GM12878 (cell line): ENCODE measurements around the gene ADGRV1. TPM values are rescaled to one million over a fixed set of nuclear protein-coding genes. Genes with fewer than 3 reads are reported as not detected.

Experiments
- ATAC-seq: fragments of 200-7000 bp; cut with Tn5 transposase; 3 replicates; pipeline ENCODE4 v1.9.1; 2020; ENCODE audit warnings: mild to moderate bottlenecking, moderate library complexity
- BruUV-seq: library from RNA; stranded (reverse); fragments of 400-500 nt; replicated peaks from 2 replicates; lab custom pipeline; 2021; lab: Mats Ljungman, UMichigan
- CTCF ChIA-PET: fragments of 300-600 bp; sonication (Branson Sonifier 250); formaldehyde crosslinking; extraction: SDS; loops from one replicate; lab custom pipeline; 2021; ENCODE audit warnings: inconsistent platforms; lab: Yijun Ruan, JAX
- POLR2A ChIA-PET: fragments of 350-600 bp; formaldehyde crosslinking; extraction: SDS; loops from one replicate; lab custom pipeline; 2021; ENCODE audit warnings: inconsistent platforms; lab: Charles Lee
- RAD21 ChIA-PET: fragments of 300-600 bp; sonication (Branson Sonifier 250); formaldehyde crosslinking; loops from one replicate; lab custom pipeline; 2023; ENCODE audit warnings: antibody characterized with exemption; ENCODE audit not compliant: unreplicated experiment; lab: Charles Lee
- SMC1A ChIA-PET: fragments of 300-600 bp; sonication (Branson Sonifier 250); formaldehyde crosslinking; loops from one replicate; lab custom pipeline; 2023; ENCODE audit not compliant: unreplicated experiment, uncharacterized antibody; lab: Charles Lee
- DNase-seq: peaks from one replicate; pipeline ENCODE4 v3.0.0-alpha.2; 2011; ENCODE audit warnings: low read depth, low spot score
- FAIRE-seq: peaks from 3 replicates; lab custom pipeline; 2011; peaks lifted over from hg19 to GRCh38; lab: Jason Lieb, UNC
- H2AFZ ChIP-seq: 2 replicates; pipeline ENCODE4 v1.6.0; 2011; ENCODE audit warnings: low read depth, low read length, control low read depth; ENCODE audit not compliant: control insufficient read depth
- H3K27ac ChIP-seq: 2 replicates; pipeline ENCODE4 v1.5.1; 2011; ENCODE audit warnings: control low read depth; ENCODE audit not compliant: control insufficient read depth, insufficient read depth
- H3K27me3 ChIP-seq, 2 experiments: replicated peaks in 1 of 2; 2 replicates each; pipeline versions ENCODE4 v1.6.0 to v1.6.1; 2011; ENCODE audit warnings: low read length in 1 of 2; ENCODE audit not compliant: control insufficient read depth in 2 of 2, insufficient read depth in 2 of 2
- H3K36me3 ChIP-seq, 2 experiments: 2 replicates each; pipeline ENCODE4 v1.5.1; 2011; ENCODE audit warnings: low read length in 1 of 2; ENCODE audit not compliant: control insufficient read depth in 2 of 2, insufficient read depth in 2 of 2
- H3K4me1 ChIP-seq: 2 replicates; pipeline ENCODE4 v1.6.1; 2011; ENCODE audit warnings: mild to moderate bottlenecking, low read length, moderate library complexity, mixed read lengths; ENCODE audit not compliant: control insufficient read depth, insufficient read depth
- H3K4me2 ChIP-seq: 2 replicates; pipeline ENCODE4 v1.6.0; 2011; ENCODE audit warnings: control low read depth; ENCODE audit not compliant: control insufficient read depth, insufficient read depth
- H3K4me3 ChIP-seq: fragments of 200-600 bp; sonication (generic); 2 replicates; pipeline ENCODE4 v1.5.1; 2016
- H3K79me2 ChIP-seq: 2 replicates; pipeline ENCODE4 v1.6.0; 2011; ENCODE audit warnings: low read length; ENCODE audit not compliant: control insufficient read depth, insufficient read depth
- H3K9ac ChIP-seq: 2 replicates; pipeline ENCODE4 v1.8.0; 2011; ENCODE audit warnings: low read length, control low read depth, mixed read lengths; ENCODE audit not compliant: control insufficient read depth, insufficient read depth
- H3K9me3 ChIP-seq: replicated peaks from 3 replicates; pipeline ENCODE4 v1.5.1; 2011; ENCODE audit warnings: mild to moderate bottlenecking, low read length; ENCODE audit not compliant: control insufficient read depth, insufficient read depth
- H4K20me1 ChIP-seq: 2 replicates; pipeline ENCODE4 v1.6.0; 2011; ENCODE audit not compliant: control insufficient read depth, insufficient read depth
- BCLAF1 ChIP-seq: fragments of 450-650 bp; IDR thresholded peaks from 2 replicates; pipeline ENCODE4 v1.6.1; 2017; ENCODE audit warnings: antibody characterized with exemption, mild to moderate bottlenecking, moderate library complexity
- CHD2 ChIP-seq: IDR thresholded peaks from 2 replicates; pipeline ENCODE4 v1.6.1; 2011; ENCODE audit warnings: low read depth, low read length, improper control_type of control experiment, borderline replicate concordance
- ESRRA ChIP-seq: IDR thresholded peaks from 2 replicates; pipeline ENCODE4 v1.6.1; 2012; ENCODE audit warnings: mild to moderate bottlenecking, low read length, improper control_type of control experiment
- HDAC2 ChIP-seq: fragments of 200-600 bp; sonication (generic); IDR thresholded peaks from 2 replicates; pipeline ENCODE4 v1.6.1; 2017
- PKNOX1 ChIP-seq: fragments of 450-650 bp; IDR thresholded peaks from 2 replicates; pipeline ENCODE4 v1.6.1; 2016; ENCODE audit warnings: mild to moderate bottlenecking
- SUZ12 ChIP-seq: fragments of 200-600 bp; sonication (generic); IDR thresholded peaks from one replicate; pipeline ENCODE4 v1.6.1; 2018; ENCODE audit warnings: antibody characterized with exemption, mild to moderate bottlenecking; ENCODE audit not compliant: unreplicated experiment
- TCF12 ChIP-seq: IDR thresholded peaks from 2 replicates; pipeline ENCODE4 v1.6.1; 2011; ENCODE audit warnings: low read depth, mild to moderate bottlenecking, low read length
- TCF3 ChIP-seq: IDR thresholded peaks from 2 replicates; pipeline ENCODE4 v1.6.1; 2012; ENCODE audit warnings: low read depth, mild to moderate bottlenecking, low read length, borderline replicate concordance; ENCODE audit not compliant: insufficient read depth
- TCF7 ChIP-seq: IDR thresholded peaks from 2 replicates; pipeline ENCODE4 v1.6.1; 2014; ENCODE audit warnings: antibody characterized with exemption, borderline replicate concordance
- ZBED1 ChIP-seq: IDR thresholded peaks from 2 replicates; pipeline ENCODE4 v1.6.1; 2016; ENCODE audit warnings: borderline replicate concordance
- WGBS: methylation state at CpG from one replicate; pipeline ENCODE4 v1.1.6; 2016; ENCODE audit warnings: low lambda C conversion rate; ENCODE audit not compliant: insufficient replicate concordance, insufficient coverage; ENCODE audit errors: missing lambda C conversion rate; 5-methylcytosine and 5-hydroxymethylcytosine counted together
- in situ Hi-C: fragments of 300-500 bp; cut with MboI; formaldehyde crosslinking; loops from 9 replicates; pipeline ENCODE4 v1.14.3; 2018; ENCODE audit warnings: mixed read lengths
- intact Hi-C: fragments of 100-400 bp; cut with micrococcal nuclease; formaldehyde crosslinking; loops from one replicate; pipeline ENCODE4 v1.14.2; 2022; ENCODE audit not compliant: unreplicated experiment
- polyA plus RNA-seq, 11 experiments: library from polyadenylated mRNA; depleted of rRNA in 4 of 11; unstranded in 6 of 11; stranded (reverse) in 5 of 11; fragments of >200 nt; fragmentation: Nextera tagmentation in 4 of 11; fragmentation: Illumina TruSeq in 1 of 11; extraction: Ambion mirVana in 4 of 11; extraction: Trizol in 1 of 11; gene quantifications; 1 replicate in 1 of 11; 2 replicates in 10 of 11; pipeline versions ENCODE4 v1.2.1 to v1.2.3, GENCODE V29; 2011 to 2016; ENCODE audit warnings: inconsistent platforms in 2 of 11, missing spikeins in 2 of 11, low read depth in 1 of 11
- total RNA-seq, 4 experiments: library from RNA; depleted of rRNA in 3 of 4; stranded (reverse); fragments of >200 nt in 3 of 4; fragmentation: Illumina TruSeq in 1 of 4; extraction: Trizol in 1 of 4; gene quantifications; 2 replicates each; pipeline versions ENCODE4 v1.2.1 to v1.2.3, GENCODE V29; 2013 to 2021
- TF ChIP-seq, protein P1 (sequence below): IDR thresholded peaks from 2 replicates; pipeline ENCODE4 v1.6.1; 2012; ENCODE audit warnings: improper control_type of control experiment, low read depth, low read length; ENCODE audit not compliant: insufficient replicate concordance

Gene ADGRV1
- total and polyA plus RNA-seq, 10 of the 15 experiments (the other 5 are each of a cell fraction or from before 2014, with no cell fraction given), result 0.04 to 8.1 (median 0.16) TPM; not detected in 1

- WGBS, result 73% methylated on average over 2 of the region's 2 CpGs
- H2AFZ ChIP-seq, result no peak overlapping the region
Measured at GRCh38 chr5:90682278-90682677, 123.7 kb downstream of the ADGRV1 start.

More at GRCh38 chr5:90682278-90682677, 123.7 kb downstream of the ADGRV1 start:
- no peaks in the 10 kb centered on the region for H3K4me1 ChIP-seq
- in situ Hi-C loops, result no loop called here
- RAD21 ChIA-PET, result no interaction called here
- H3K4me3 ChIP-seq, result no peak overlapping the region
- no peak overlapping the region for H3K9ac ChIP-seq
- H3K27me3 ChIP-seq, result no peaks in the 10 kb centered on the region
- no peaks in the 10 kb centered on the region for H4K20me1 ChIP-seq
- FAIRE-seq, result no peak
- POLR2A ChIA-PET, result no interaction called here
- no peaks in the 10 kb centered on the region for H3K9me3 ChIP-seq
- intact Hi-C loops, result no loop called here
- no peak overlapping the region for H3K4me2 ChIP-seq
- H3K36me3 ChIP-seq, result no peaks in the 10 kb centered on the region
- SMC1A ChIA-PET, result no interaction called here
- no peak overlapping the region for H3K27ac ChIP-seq
- CTCF ChIA-PET, result no interaction called here
- no peaks in the 10 kb centered on the region for H3K79me2 ChIP-seq
- no peak for TF ChIP-seq HDAC2
- TF ChIP-seq TCF7, result no peak
- no peak for TF ChIP-seq ESRRA
- TF ChIP-seq, protein P1, sequence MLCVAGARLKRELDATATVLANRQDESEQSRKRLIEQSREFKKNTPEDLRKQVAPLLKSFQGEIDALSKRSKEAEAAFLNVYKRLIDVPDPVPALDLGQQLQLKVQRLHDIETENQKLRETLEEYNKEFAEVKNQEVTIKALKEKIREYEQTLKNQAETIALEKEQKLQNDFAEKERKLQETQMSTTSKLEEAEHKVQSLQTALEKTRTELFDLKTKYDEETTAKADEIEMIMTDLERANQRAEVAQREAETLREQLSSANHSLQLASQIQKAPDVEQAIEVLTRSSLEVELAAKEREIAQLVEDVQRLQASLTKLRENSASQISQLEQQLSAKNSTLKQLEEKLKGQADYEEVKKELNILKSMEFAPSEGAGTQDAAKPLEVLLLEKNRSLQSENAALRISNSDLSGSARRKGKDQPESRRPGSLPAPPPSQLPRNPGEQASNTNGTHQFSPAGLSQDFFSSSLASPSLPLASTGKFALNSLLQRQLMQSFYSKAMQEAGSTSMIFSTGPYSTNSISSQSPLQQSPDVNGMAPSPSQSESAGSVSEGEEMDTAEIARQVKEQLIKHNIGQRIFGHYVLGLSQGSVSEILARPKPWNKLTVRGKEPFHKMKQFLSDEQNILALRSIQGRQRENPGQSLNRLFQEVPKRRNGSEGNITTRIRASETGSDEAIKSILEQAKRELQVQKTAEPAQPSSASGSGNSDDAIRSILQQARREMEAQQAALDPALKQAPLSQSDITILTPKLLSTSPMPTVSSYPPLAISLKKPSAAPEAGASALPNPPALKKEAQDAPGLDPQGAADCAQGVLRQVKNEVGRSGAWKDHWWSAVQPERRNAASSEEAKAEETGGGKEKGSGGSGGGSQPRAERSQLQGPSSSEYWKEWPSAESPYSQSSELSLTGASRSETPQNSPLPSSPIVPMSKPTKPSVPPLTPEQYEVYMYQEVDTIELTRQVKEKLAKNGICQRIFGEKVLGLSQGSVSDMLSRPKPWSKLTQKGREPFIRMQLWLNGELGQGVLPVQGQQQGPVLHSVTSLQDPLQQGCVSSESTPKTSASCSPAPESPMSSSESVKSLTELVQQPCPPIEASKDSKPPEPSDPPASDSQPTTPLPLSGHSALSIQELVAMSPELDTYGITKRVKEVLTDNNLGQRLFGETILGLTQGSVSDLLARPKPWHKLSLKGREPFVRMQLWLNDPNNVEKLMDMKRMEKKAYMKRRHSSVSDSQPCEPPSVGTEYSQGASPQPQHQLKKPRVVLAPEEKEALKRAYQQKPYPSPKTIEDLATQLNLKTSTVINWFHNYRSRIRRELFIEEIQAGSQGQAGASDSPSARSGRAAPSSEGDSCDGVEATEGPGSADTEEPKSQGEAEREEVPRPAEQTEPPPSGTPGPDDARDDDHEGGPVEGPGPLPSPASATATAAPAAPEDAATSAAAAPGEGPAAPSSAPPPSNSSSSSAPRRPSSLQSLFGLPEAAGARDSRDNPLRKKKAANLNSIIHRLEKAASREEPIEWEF, result no peak
- no peak for TF ChIP-seq PKNOX1
- no peak for TF ChIP-seq SUZ12
- TF ChIP-seq BCLAF1, result no peak
- no peak for TF ChIP-seq ZBED1
- no peak for TF ChIP-seq TCF3
- TF ChIP-seq TCF12, result no peak
- TF ChIP-seq CHD2, result no peak
- no peak for DNase-seq
- BruUV-seq, result no TSS peak
- no peak for ATAC-seq
